ENCODE results near the gene NFKBIL1.

DNA sequence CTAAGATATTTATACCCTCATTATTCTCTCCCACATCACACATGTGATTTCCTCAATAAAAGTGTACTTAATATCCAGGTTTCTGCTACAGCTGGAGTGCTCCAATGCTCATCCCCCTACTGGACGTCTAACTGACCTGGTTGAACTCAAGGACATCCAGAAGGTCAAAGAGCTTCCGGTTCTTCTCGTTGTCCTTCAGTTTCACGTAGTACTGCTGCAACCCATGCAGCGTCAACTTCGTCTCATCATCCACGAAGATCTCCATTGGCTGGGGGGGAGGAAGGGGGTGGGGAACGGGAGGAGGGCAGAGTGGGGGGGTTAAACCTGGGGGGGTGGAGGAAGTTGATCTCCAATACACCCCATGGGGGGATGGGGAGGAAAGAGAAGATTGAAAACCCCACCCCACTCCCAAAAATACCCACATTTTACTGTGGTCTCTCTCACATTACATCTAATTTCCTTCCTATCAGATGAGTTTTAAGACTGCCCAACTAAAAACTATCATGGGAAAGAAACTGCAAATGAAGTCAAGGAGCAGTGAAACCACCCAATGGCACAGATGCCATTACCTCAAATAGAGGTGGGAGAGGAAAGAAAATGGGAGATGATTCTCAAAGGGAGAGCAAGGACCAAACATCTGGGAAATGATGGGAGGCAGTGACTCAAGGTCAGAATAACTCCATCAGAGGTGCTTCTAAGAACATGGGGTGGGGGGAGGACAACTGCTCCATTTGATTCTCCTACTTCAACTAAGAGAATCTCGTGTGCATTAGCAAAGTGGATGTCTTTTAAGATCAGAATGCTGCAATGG is 14.6 kb upstream of the NFKBIL1 start:
- TF ChIP-seq, protein P1, sequence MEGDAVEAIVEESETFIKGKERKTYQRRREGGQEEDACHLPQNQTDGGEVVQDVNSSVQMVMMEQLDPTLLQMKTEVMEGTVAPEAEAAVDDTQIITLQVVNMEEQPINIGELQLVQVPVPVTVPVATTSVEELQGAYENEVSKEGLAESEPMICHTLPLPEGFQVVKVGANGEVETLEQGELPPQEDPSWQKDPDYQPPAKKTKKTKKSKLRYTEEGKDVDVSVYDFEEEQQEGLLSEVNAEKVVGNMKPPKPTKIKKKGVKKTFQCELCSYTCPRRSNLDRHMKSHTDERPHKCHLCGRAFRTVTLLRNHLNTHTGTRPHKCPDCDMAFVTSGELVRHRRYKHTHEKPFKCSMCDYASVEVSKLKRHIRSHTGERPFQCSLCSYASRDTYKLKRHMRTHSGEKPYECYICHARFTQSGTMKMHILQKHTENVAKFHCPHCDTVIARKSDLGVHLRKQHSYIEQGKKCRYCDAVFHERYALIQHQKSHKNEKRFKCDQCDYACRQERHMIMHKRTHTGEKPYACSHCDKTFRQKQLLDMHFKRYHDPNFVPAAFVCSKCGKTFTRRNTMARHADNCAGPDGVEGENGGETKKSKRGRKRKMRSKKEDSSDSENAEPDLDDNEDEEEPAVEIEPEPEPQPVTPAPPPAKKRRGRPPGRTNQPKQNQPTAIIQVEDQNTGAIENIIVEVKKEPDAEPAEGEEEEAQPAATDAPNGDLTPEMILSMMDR (IDR thresholded peaks at IDR 0.05) = no peak
- no peak for TF ChIP-seq CHD2 (IDR thresholded peaks at IDR 0.05; ENCODE audit: low read length, partially characterized antibody)
- TF ChIP-seq BHLHE40 (IDR thresholded peaks at IDR 0.05; ENCODE audit: low read depth, low read length) = no peak
- TF ChIP-seq SMC3 (IDR thresholded peaks at IDR 0.05) = no peak
- TF ChIP-seq CHD4 (IDR thresholded peaks at IDR 0.05; ENCODE audit: borderline replicate concordance) = no peak
- TF ChIP-seq POLR2A (IDR thresholded peaks at IDR 0.05; ENCODE audit: low read length) = no peak
